PC-3 (cell line): ENCODE data around the gene CNIH2. TPM values are rescaled to one million over a fixed set of nuclear protein-coding genes. Genes with fewer than 3 reads are reported as not detected.

Experiments
- ATAC-seq: fragments of 200-7000 bp; cut with Tn5 transposase; 2 replicates; pipeline ENCODE4 v1.9.1; 2020; ENCODE audit warnings: mild to moderate bottlenecking, moderate library complexity
- BruUV-seq: library from RNA; stranded (reverse); fragments of 400-500 nt; replicated peaks from 2 replicates; lab custom pipeline; 2021; lab: Mats Ljungman, UMichigan
- CTCF ChIA-PET: fragments of 300-600 bp; sonication (Branson Sonifier 250); formaldehyde crosslinking; loops from one replicate; lab custom pipeline; 2022; ENCODE audit warnings: antibody characterized with exemption; lab: Charles Lee
- POLR2A ChIA-PET: fragments of 300-600 bp; sonication (Branson Sonifier 250); formaldehyde crosslinking; loops from one replicate; lab custom pipeline; 2022; ENCODE audit warnings: antibody characterized with exemption; ENCODE audit not compliant: unreplicated experiment; lab: Charles Lee
- DNase-seq: peaks from one replicate; pipeline ENCODE4 v3.0.0-alpha.2; 2015
- H2AFZ ChIP-seq: fragments of 300-600 bp; sonication (generic); 2 replicates; pipeline ENCODE4 v1.6.0; 2016; ENCODE audit warnings: antibody characterized with exemption, low read length
- H3F3A ChIP-seq: fragments of 300-600 bp; sonication (generic); one replicate; pipeline ENCODE4 v1.6.0; 2017; ENCODE audit warnings: antibody characterized with exemption, low read length, control low read depth, mild to moderate bottlenecking; ENCODE audit not compliant: unreplicated experiment
- H3K27ac ChIP-seq: fragments of 300-600 bp; sonication (generic); 2 replicates; pipeline ENCODE4 v1.5.1; 2016; ENCODE audit warnings: mild to moderate bottlenecking, low read length
- H3K27me3 ChIP-seq: fragments of 300-600 bp; sonication (generic); 2 replicates; pipeline ENCODE4 v1.6.1; 2016; ENCODE audit warnings: low read length, mixed read lengths
- H3K36me3 ChIP-seq: fragments of 300-600 bp; sonication (generic); 2 replicates; pipeline ENCODE4 v1.6.1; 2016; ENCODE audit warnings: low read depth, mixed run types, low read length, mixed read lengths
- H3K4me1 ChIP-seq: fragments of 300-600 bp; sonication (generic); 2 replicates; pipeline ENCODE4 v1.5.1; 2016; ENCODE audit warnings: low read length; ENCODE audit not compliant: insufficient read depth
- H3K4me2 ChIP-seq: fragments of 300-600 bp; sonication (generic); 2 replicates; pipeline ENCODE4 v1.6.0; 2016; ENCODE audit warnings: low read length
- H3K4me3 ChIP-seq: fragments of 300-600 bp; sonication (generic); 2 replicates; pipeline ENCODE4 v1.5.1; 2016; ENCODE audit warnings: mild to moderate bottlenecking, low read length, mixed read lengths
- H3K79me2 ChIP-seq: fragments of 300-600 bp; sonication (generic); 2 replicates; pipeline ENCODE4 v1.6.1; 2017; ENCODE audit warnings: low read length, mixed read lengths
- H3K9ac ChIP-seq: fragments of 300-600 bp; sonication (generic); 2 replicates; pipeline ENCODE4 v1.6.0; 2016; ENCODE audit warnings: mild to moderate bottlenecking, low read length
- H3K9me2 ChIP-seq: fragments of 300-600 bp; sonication (generic); replicated peaks from 2 replicates; pipeline ENCODE4 v1.6.1; 2016; ENCODE audit warnings: mixed run types, low read length, mixed read lengths
- H3K9me3 ChIP-seq: fragments of 300-600 bp; sonication (generic); 2 replicates; pipeline ENCODE4 v1.6.1; 2016; ENCODE audit warnings: low read length, mixed read lengths
- H4K20me1 ChIP-seq: fragments of 300-600 bp; sonication (generic); 2 replicates; pipeline ENCODE4 v1.6.1; 2016; ENCODE audit warnings: low read length, mixed read lengths
- EZH2 ChIP-seq: fragments of 300-600 bp; sonication (generic); IDR thresholded peaks from one replicate; pipeline ENCODE4 v1.6.1; 2017; ENCODE audit warnings: antibody characterized with exemption, mild to moderate bottlenecking, low read length; ENCODE audit not compliant: unreplicated experiment
- EZH2phosphoT487 ChIP-seq: fragments of 300-600 bp; sonication (generic); IDR thresholded peaks from 2 replicates; pipeline ENCODE4 v1.6.1; 2018; ENCODE audit warnings: mild to moderate bottlenecking, antibody characterized with exemption, low read length, borderline replicate concordance
- intact Hi-C: fragments of 100-400 bp; cut with micrococcal nuclease; formaldehyde crosslinking; loops from 2 replicates; pipeline ENCODE4 v1.9.0; 2023
- total RNA-seq: library from RNA; depleted of rRNA; stranded (reverse); fragments of >200 nt; gene quantifications from 2 replicates; pipeline ENCODE4 v1.2.3, GENCODE V29; 2014
- TF ChIP-seq, protein P1 (sequence below): fragments of 300-600 bp; sonication (generic); conservative IDR thresholded peaks from 2 replicates; pipeline ENCODE4 v1.5.1; 2017; ENCODE audit warnings: antibody characterized with exemption, low read depth, mild to moderate bottlenecking, low read length

The CNIH2 gene
- total RNA-seq, 1 experiment from 2014 or later: 2.2 TPM

DNA sequence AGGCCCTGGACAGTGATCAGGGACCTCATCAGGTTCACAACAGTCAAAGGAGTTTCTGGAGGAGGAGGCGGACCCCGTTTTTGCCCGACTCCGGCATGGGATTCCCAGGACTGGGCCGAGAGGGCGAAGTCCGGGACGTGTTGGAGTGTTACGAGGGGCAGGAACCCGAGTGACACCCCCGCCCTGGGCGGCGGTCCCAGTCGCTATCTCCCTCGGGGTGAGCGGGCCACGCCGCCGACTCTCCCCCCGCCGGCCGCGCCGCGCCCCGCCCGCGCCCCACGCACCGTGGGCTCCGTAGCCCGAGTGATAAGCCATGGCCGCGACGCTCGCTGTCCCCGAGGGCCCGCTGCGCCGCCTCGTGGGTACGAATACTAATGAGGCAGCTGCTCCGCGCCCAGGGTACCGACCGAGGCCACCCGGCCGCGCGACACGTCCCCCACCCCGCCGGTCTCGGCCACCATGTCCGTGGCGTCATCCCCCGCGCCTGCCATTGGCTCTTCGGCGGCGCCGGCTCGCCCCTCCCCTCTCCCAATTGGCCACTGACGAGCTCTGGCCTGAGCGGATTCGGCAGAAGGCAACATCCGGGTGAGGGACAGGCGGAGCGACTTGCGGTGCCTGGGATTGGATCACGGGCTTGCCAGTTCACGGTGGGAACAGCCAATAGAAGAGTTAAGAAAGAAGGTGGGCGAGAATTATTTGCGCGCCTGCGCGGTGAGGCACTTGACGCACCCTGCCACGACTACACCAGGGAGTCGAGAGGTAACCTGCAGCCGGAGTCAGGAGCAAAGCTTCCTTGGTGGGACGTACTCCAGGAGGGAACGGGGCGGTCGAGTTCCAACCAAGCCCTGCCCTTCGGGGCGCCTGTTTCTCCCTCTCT lies 10.9 kb downstream of the CNIH2 start, which contains the start of gene YIF1A:
Gene YIF1A, minus strand, starts transcription at position 473 of the 877 bp plus-strand sequence. Its CDS starts 158 bp downstream, at position 315.
- DNase-seq (peak; percentile 100), ATAC-seq (peak; percentile 97)
- H2AFZ ChIP-seq: peak within 1 kb of the TSS; percentile 78
- peak within 1 kb of the TSS; percentile 90 for H3K4me3 ChIP-seq
- BruUV-seq: no TSS peak
- POLR2A ChIA-PET: interaction anchor here (0.5 to 1.6 kb wide), 10 partner anchors 7 to 223 kb away, joined by 3 to 11 read pairs (median 4); partner anchors contain the start of genes DPP3 and RIN1
- H3K4me2 ChIP-seq: peak within 1 kb of the TSS; percentile 97
- no peaks in the 10 kb centered on the region for H3F3A ChIP-seq
- H3K27me3 ChIP-seq: peaks cover 12% of the 10 kb centered on the region
- no peaks in the 10 kb centered on the region for H3K9me3 ChIP-seq
- no peak for TF ChIP-seq EZH2phosphoT487
- no peak for TF ChIP-seq EZH2
- TF ChIP-seq, protein P1, sequence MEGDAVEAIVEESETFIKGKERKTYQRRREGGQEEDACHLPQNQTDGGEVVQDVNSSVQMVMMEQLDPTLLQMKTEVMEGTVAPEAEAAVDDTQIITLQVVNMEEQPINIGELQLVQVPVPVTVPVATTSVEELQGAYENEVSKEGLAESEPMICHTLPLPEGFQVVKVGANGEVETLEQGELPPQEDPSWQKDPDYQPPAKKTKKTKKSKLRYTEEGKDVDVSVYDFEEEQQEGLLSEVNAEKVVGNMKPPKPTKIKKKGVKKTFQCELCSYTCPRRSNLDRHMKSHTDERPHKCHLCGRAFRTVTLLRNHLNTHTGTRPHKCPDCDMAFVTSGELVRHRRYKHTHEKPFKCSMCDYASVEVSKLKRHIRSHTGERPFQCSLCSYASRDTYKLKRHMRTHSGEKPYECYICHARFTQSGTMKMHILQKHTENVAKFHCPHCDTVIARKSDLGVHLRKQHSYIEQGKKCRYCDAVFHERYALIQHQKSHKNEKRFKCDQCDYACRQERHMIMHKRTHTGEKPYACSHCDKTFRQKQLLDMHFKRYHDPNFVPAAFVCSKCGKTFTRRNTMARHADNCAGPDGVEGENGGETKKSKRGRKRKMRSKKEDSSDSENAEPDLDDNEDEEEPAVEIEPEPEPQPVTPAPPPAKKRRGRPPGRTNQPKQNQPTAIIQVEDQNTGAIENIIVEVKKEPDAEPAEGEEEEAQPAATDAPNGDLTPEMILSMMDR: no peak
- peak within 1 kb of the TSS; percentile 94 for H3K9ac ChIP-seq
- no peaks in the 10 kb centered on the region for H3K36me3 ChIP-seq
- peaks cover 23% of the 10 kb centered on the region for H3K79me2 ChIP-seq
- no peaks in the 10 kb centered on the region for H4K20me1 ChIP-seq
- intact Hi-C loops: no loop called here
- CTCF ChIA-PET: interaction anchor here (0.6 to 1.4 kb wide), 4 partner anchors 24 to 1344 kb away, joined by 3 to 6 read pairs (median 4); partner anchors contain the start of gene RIN1
- no peaks in the 10 kb centered on the region for H3K9me2 ChIP-seq
- H3K27ac ChIP-seq: peak within 1 kb of the TSS; percentile 70
- H3K4me1 ChIP-seq: peaks cover 18% of the 10 kb centered on the region

DNA sequence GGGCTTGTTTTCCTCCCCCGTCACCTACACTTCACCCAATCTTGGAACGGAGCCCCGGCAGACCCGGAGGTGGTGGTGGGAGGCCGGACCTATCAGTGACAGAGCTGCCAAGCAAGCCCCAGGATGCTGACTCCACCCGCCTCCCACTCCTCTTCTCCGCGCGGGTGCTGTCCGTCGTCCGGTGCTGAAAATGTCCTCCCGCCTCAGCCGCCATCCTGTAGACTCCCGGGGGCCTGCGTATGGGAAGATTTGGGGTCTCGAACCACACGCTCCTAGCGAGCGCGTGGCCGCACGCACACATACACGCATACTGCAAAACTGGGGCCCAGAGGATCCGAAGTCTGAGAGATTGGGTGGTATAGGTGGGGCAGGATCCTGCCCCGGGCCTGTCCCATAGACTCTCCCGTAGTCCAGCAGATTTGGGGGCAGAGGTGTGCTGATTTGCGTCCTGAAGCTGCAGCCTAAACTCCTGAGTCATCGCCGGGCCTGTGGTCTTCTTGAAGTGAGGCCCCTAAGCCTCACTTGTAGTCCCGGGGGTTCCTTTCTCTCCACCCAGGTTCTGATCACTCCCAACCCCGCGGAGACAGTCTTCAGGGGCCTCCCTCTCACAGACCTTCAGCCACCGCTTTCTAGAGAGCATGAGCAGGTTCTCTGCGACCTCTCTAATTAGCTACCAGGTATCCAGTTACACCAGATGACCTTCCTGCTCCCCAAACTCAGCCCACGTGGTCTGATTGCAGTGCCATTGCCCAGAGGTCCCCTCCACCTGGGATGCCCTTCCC lies 11.8 kb downstream of the CNIH2 start:
- Histone ChIP-seq H3K4me3 (peak overlapping the region; percentile 90), H2AFZ (peak overlapping the region; percentile 61), H4K20me1 (no peaks in the 10 kb centered on the region), H3K9ac (peak overlapping the region; percentile 94), H3K4me1 (peaks cover 18% of the 10 kb centered on the region), H3K27ac (peak overlapping the region; percentile 60), H3K9me3 (no peaks in the 10 kb centered on the region), H3K36me3 (no peaks in the 10 kb centered on the region), H3K27me3 (peaks cover 12% of the 10 kb centered on the region), H3F3A (no peaks in the 10 kb centered on the region), H3K4me2 (peak overlapping the region; percentile 91), H3K9me2 (no peaks in the 10 kb centered on the region), H3K79me2 (peaks cover 23% of the 10 kb centered on the region)
- ChIA-PET POLR2A (interaction anchor here (0.5 to 1.6 kb wide), 10 partner anchors 7 to 224 kb away, joined by 3 to 11 read pairs (median 4); partner anchors contain the start of genes DPP3 and RIN1), CTCF (interaction anchor here (0.6 to 1.4 kb wide), 4 partner anchors 23 to 1343 kb away, joined by 3 to 6 read pairs (median 4); partner anchors contain the start of gene RIN1)
- BruUV-seq: TSS peak; percentile 96
- TF ChIP-seq, protein P1: no peak
- TF ChIP-seq EZH2 (no peak), EZH2phosphoT487 (no peak)
- DNase-seq (peak; percentile 22), ATAC-seq (peak; percentile 46)
- intact Hi-C loops: no loop called here
